ENCODE results near the gene KCNQ1. TPM values are rescaled to one million over a fixed set of nuclear protein-coding genes. Genes with fewer than 3 reads are reported as not detected.

Gene KCNQ1
- total RNA-seq, 1 donor: 1.1 TPM

DNA sequence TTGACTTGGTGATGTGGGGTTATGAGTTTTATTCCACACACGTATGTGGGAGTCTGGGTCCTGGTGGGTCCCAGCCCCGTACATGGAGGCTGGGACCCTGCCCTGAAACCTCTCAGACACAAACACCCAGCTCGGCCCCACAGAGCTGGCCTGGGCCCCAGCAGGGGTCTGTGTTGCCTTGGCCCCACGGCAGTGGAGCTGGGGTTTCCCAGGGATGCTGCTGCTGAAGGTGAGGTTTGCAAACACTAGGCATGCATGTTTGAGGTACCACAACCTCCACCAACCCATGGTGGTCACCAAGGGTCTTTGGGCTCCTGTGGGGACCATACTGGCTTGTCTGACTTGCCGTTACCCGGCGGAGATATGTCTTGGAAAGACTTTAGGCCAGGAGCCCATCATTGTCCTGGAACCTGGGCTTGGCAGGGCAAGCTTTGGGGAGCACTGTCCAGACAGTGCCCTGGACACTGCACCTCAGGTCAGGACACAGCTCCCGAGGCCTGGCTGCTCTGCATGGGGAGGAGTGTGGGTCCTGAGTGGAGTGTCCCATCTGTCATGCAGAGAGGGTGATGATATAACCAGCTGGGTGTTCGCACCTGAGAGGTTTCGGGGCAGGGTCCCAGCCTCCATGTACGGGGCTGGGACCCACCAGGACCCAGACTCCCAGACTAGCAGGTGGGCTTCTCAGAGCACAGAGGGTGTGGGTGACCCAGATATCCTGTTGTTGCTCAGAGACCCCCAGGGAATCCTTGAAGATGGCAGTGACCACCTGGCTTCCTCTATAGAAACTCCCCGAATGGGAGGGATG lies 63.3 kb downstream of the KCNQ1 start:
- no peak for DNase-seq (ENCODE audit: low read depth in 2 of 3, low spot score in 2 of 3)

- no peak for DNase-seq (ENCODE audit: low read depth in 2 of 3, low spot score in 2 of 3)
Measured at GRCh38 chr11:2508793-2509192, 64.0 kb downstream of the KCNQ1 start.

DNA sequence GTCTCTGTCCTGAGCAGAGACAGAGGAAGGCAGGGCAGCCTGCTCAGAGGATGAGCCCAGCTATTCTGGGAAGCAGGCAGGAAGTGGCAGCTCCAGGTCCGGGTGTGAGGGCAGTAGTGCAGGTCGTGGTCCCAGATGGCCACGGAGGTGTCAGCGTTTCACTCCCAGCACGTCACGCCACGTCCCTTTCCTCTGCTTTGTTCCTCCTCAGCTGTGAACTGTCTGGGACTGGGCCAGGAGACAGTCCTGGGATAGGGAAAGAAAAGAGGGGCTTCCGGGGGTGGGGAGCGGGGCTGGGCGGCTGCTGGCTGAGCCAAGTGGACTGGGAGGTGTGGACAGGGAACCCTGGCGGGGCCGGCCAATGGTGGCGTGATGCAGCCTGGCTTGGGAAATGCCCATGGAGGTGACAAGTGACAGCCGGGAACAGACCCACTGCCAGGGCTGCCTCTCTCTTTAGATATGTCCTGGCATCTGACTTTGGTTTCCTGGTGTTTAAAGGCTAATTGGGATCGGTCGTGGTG lies 64.7 kb downstream of the KCNQ1 start:
- DNase-seq (ENCODE audit: low read depth in 2 of 3, low spot score in 2 of 3): no peak

DNA sequence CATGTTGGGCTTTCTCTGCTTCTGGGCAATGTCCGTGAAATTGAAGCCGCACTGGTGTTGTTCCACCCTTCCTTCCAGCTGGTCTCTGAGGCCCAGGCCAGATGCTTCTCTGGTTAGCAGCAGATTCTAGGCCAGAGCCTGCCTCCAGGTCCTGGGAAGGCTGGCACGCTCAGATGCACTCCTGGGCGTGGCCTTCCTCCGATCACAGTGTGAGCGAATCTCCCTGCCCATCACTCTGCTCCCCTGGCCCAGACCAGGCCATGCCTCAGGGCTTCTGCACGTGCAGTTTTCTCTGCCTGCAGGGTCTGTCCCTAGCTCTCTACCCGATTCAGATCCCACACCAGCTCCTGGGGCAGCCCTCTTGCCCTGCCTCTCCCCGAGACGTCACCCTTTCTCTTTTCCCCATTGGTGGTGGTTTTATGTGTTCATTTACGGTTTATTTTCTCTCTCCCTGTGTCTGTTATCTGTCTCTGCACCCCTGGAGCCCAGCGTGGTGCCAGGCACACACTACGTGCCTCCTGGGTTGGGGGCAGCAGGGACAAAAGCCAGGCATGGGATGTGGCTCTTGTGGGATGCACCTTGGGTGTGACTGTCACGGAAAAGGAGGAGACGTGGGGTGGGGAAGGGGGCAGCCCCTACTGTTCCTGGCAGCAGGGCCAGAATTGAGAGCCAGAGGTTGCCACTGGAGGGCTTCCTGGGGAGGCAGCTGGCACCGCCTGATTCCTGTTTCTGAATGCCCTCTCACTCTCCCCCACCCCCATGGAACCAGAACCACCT lies 66.0 kb downstream of the KCNQ1 start:
- no peak for DNase-seq (ENCODE audit: low read depth in 2 of 3, low spot score in 2 of 3)

DNA sequence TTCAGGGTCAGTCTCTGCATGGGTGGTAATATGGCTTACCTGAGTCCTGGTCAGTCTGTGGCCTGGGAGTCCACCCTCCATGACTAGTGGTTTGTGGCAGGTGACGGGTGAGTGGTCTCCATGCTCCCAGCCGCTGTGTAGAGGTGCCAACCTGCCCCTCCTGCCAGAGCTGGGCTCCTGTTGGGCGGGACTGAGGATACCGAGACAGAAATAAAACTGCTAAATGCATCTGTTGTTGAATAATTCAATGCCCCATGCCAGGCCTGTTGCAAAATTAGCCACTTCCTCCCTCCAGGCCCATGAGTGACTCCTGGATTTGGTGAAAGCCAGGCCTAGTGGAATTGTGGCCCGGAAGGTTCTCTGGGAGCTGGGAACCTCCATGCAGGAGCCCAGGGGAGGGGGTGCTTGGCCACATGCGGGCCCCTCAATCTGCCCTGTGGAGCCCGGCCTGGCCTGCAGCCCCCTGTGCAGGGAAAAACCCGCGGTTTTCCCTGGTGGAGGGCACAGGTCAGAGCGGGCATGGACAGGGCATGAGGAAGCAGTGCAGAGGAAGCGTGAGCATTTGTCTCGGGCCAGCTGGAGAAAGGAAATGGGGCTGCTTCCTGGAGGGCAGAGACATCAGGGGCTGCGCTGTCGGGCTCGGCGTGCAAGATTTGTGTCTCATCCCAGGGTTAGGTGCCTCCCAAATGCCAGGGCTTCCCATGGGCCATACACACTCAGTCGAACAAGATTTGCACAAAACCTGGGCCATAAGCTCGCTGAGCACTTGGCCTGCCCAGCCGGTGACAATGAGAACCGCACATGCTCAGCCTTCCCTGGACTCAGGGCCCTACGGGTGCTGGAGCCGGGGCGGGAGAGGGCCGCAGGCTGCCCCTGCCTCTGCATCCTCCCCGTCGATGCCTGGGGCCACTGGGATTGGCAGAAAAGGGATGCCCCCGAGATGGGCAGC lies 66.9 kb downstream of the KCNQ1 start:
- DNase-seq (ENCODE audit: low read depth in 2 of 3, low spot score in 2 of 3): no peak

GRCh38 chr11:2512431-2513407 lies 67.9 kb downstream of the KCNQ1 start:
- DNase-seq (ENCODE audit: low read depth in 2 of 3, low spot score in 2 of 3): no peak

GRCh38 chr11:2513441-2513840 lies 68.6 kb downstream of the KCNQ1 start:
- no peak for DNase-seq (ENCODE audit: low read depth in 2 of 3, low spot score in 2 of 3)

DNA sequence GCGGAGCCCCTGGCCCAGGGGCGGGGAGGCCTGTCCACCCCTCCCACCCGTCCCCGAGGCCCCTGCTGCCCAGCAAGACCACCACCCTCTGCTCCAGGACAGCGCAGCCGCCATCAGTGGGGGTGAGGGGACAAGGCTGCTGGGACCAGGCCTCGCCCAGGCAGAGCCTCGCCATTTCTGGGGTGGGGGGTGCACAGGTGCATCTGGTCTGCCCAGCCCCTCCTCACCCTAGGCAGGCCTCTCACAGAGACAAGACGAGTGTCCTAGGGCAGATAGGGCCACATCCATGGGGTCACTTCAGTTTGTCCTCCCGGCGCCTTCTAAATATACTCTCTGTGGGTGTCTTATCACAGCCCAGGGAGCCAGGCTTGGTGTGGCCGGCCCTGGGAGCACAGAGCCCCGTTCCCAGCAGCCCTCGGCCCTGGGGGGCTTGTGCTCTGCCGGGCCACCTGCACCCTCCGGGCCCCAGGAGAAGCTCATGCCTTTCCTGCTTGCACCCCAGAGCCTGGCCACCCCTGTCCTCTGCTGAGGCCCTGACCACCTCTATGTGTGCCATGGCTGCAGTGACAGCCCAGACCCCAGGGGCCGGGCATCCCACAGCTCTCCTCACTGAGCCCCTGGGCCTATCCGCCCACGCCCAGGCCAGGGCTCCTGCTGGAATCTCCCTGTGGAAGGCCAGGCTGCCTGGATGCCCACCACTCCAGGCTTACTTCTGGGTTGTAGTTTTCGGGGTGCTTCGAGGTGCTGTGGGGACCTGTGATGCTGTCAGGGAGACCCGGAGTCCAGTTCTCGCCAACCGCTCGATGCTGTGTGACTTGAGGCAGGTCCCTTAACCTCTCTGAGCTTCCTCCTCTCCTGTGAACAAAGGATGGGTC lies 70.8 kb downstream of the KCNQ1 start:
- DNase-seq (ENCODE audit: low read depth in 2 of 3, low spot score in 2 of 3): no peak

DNA sequence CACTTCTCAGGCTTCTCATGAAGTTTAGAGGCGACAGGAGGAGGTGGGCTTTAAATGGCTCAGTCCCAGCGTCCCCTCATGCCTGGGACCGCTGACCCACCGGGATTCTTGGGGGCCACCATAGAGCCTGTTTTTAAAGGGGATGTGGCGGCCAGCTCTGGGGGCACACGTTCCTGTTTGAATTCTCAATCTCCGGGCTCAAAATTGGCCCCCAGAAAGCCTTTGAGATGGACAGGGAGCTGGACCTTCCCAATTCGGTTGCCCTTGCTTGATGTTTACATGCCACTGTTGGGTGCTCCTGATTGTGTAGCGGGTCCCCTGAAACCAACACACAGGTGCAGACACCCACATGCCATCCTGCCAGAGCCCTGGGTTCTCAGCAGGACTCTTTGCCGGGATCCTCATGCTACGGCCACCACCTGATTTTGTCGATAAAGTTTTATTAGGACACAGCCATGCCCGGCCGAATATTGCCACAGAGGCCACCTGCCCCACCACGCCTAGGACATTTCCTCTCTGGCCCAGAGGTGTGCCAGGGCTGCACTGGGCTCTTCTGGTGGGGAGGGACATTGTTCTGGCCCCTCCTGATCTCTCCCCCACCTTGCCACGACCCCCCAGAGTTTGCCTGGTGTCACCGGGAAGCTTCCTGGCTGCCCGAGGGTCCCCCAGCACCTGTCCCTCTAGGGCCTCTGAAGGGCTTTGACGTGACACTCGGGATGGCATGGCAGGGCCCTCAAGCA lies 71.6 kb downstream of the KCNQ1 start:
- no peak for DNase-seq (ENCODE audit: low read depth in 2 of 3, low spot score in 2 of 3)

- no peak for DNase-seq (ENCODE audit: low read depth in 2 of 3, low spot score in 2 of 3)
Measured at GRCh38 chr11:2517016-2517385, 72.2 kb downstream of the KCNQ1 start.

- no peak for DNase-seq (ENCODE audit: low read depth in 2 of 3, low spot score in 2 of 3)
Measured at GRCh38 chr11:2517386-2518064, 72.7 kb downstream of the KCNQ1 start.

- DNase-seq (ENCODE audit: low read depth in 2 of 3, low spot score in 2 of 3): no peak
Measured at GRCh38 chr11:2518111-2518982, 73.5 kb downstream of the KCNQ1 start.

GRCh38 chr11:2518983-2519340 lies 74.2 kb downstream of the KCNQ1 start:
- no peak for DNase-seq (ENCODE audit: low read depth in 2 of 3, low spot score in 2 of 3)

DNA sequence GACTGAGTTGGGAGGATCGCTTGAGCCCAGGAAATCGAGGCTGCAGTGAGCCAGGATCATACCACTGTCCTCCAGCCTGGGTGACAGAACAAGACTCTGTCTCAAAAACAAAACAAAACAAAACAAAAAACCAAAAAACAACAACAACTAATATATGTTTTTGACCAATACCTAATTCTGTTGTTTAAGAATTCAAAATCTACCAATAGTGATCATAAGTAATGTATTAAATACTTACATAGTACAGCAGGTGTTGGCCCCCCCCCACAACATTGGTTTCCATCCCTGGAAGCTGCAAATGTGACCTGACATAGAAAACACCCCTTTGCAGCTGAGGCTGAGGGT lies 74.7 kb downstream of the KCNQ1 start:
- DNase-seq (ENCODE audit: low read depth in 2 of 3, low spot score in 2 of 3): no peak

DNA sequence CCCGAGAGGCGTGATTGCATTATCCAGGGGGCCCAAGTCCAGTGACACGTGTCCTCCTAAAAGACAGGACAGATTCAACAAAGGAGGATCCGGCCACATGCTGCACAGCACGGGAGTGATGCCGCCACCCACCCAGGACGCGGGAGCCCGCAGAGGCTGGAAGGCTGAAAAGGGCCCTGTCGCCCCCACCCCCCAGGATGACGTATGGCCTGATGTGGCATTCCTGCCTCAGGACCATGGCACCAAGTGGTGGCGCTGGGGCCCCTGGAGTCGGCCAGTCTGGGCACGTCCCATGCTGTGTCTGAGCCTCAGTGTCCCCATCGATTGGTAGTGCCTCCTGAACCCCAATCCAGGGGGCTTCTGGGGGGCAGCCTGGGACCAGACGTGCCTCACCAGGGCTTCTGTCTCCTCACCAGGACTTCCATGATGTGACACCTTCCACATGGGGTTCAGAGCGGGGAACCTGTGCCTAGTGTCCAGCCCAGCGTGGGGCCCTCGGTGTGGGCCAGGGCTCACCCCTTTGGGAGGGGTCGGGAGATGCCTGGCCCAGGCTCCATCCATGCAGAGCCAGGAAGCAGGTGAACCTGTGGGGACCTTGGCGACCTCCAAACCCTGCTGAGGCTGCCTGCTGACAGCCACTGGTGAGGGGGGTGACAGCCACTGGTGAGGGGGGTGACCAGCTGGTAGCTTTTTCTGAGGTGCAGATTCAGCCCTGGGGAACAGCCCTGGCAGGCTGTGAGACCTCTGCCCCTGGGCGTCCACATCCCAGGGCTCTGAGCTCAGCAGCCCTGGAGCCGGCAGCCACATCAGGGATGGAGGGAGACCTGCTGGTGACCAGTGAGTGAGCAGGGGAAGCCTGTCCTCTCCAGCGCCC lies 75.3 kb downstream of the KCNQ1 start:
- DNase-seq (ENCODE audit: low read depth in 2 of 3, low spot score in 2 of 3): no peak

DNA sequence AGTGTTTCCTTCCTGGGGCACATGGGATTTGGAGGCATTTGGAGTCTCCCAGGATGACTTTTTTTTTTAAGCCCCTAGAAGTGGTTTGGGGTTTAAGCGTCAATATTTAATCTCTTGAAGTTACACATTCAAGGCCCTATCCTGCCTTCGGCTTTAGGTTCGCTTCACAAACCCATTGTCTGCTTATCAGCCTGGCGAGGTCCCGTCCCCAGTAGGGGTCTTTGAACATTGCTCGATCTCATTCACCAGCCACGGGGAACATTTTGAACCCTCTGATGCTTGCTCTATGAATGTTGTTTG lies 75.9 kb downstream of the KCNQ1 start:
- no peak for DNase-seq (ENCODE audit: low read depth in 2 of 3, low spot score in 2 of 3)
